ENCODE measurements around the gene RAB23.

Gene RAB23

GRCh38 chr6:57177545-57178265, 44.4 kb downstream of the RAB23 start:
- no peak for DNase-seq

GRCh38 chr6:57174511-57174907, 47.6 kb downstream of the RAB23 start:
- no peak for DNase-seq

DNA sequence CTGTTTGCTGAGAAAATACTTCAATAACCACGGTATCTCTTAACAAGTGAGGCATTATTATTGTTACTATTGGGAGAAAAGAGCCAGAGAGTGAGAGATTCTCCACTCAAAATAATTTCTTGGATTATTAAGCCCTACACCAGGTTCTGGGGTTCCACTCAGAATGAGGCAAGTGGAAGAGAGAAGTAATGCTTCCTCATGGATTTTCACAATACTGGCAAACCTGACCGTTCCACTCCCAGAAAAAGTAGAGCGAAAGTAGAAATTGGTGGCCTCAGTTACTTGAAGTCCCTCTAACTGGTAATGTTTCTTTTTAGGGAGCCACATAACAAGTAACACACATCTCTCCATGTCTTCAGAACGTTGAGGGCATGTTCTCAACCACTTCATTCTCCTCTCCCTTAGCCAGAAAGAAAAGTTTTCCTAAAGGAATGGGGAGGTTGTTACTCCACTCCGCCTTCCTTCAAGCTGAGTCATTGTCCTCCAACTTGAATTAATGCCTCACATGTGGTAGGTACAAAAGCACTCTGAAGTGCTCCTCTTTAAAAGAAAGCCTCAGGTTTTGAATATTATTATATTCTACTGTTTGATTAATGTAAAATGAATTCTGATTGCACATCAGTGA, 48.1 kb downstream of the RAB23 start:
- no peak for DNase-seq

GRCh38 chr6:57173056-57173885, 48.8 kb downstream of the RAB23 start:
- peak; percentile 7 for DNase-seq

DNA sequence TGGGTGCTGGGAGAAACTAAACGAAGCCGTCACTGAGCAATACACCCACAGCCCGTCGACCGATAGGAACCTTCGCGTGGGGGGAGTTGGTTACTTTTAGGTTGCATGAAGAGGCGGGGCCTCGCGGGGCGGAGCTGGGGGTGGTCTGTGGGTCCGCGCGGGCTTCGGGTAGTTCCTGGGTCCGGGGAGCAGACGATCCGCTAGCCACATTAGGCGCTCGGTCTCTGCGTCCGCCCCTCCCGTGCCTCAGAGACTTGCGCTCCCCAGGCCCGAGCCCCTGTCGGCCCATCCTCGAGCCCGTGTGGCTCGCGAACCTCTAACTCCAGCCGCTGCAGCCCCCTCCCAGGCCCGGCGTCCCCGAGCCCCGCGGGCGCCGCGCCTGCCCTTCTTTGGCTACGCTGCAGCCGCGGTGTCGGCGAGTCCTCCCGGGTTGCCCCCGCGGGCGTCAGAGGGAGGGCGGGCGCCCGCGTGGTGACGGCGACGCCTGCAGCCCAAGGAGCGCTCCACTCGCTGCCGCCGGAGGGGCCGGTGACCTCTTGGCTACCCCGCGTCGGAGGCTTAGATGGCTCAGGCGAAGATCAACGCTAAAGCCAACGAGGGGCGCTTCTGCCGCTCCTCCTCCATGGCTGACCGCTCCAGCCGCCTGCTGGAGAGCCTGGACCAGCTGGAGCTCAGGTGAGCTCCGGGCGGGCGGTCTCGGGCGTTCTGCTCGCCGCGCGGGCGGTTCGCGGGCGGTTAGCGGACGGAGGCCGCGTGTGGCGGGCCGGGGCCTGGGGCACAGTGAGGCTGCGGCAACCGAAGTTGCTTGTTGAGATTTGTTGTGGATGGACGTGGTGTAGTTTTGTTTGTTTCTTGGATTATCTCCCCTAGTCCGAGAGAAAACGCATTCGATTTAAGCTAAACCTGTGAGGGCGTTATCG, 49.7 kb downstream of the RAB23 start, which contains the start of gene BAG2:
Gene BAG2 (plus strand): TSS at position 191 of the 920 bp plus-strand sequence. CDS start 372 bp downstream, at position 563.
- DNase-seq = peak; percentile 77

GRCh38 chr6:57165080-57165479, 57.0 kb downstream of the RAB23 start:
- no peak for DNase-seq

GRCh38 chr6:57163956-57164355, 58.2 kb downstream of the RAB23 start:
- peak; percentile 16 for DNase-seq

DNA sequence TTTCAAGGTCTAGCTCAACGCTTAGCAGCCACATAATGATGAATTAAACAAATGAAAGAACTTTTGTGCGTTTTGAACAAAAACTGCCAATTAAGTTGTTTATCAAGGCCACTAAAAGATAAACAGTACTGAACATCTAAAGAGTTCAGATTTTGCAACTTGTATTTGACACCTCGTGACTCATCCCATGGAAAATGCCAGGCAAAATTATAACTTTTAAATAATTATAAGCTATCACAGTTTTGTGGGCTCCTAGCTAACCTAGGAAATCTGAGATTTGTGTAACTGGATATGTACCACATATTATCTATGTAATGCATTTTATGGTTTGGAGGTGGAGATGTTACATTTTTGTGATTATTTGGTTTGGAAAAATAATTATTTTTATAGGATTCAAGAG, 59.6 kb downstream of the RAB23 start:
- DNase-seq = no peak

DNA sequence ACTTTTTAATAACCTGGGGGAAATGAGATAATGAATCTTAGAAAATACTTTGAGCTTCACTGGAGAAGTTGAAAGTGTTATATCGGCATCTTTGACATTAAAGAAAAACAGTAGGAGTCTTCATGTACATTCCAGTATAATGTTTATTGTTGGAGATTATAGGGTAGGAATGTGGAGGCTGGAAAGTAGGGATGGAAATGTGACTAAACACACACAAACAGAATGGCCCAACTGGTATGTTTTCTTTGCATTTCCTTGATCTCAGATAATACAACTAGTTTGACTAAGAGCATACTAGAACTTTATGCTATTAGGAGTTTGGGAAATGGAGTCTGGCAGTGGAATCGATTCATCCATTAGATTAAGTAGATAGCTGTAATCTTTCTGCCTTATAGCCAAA, 60.1 kb downstream of the RAB23 start:
- no peak for DNase-seq

DNA sequence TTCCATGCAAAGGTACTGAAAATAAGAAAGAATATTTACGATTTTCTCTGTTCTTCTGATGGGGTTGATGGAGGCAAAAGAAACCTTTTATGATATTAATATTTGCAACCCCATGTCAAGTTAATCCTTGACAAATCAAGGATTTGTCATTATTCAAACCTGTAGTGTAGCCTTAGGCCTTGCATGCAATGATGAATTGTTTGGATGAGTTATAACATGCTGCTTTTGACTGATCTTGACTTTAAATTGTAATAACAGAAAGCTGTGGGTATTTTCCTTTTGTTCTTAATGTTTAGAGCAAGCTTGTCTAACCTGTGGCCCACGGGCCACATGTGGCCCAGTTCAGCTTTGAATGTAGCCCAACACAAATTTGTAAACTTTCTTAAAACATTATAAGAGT, 63.0 kb downstream of the RAB23 start:
- no peak for DNase-seq

- no peak for DNase-seq
Measured at GRCh38 chr6:57158658-57159057, 63.4 kb downstream of the RAB23 start.

DNA sequence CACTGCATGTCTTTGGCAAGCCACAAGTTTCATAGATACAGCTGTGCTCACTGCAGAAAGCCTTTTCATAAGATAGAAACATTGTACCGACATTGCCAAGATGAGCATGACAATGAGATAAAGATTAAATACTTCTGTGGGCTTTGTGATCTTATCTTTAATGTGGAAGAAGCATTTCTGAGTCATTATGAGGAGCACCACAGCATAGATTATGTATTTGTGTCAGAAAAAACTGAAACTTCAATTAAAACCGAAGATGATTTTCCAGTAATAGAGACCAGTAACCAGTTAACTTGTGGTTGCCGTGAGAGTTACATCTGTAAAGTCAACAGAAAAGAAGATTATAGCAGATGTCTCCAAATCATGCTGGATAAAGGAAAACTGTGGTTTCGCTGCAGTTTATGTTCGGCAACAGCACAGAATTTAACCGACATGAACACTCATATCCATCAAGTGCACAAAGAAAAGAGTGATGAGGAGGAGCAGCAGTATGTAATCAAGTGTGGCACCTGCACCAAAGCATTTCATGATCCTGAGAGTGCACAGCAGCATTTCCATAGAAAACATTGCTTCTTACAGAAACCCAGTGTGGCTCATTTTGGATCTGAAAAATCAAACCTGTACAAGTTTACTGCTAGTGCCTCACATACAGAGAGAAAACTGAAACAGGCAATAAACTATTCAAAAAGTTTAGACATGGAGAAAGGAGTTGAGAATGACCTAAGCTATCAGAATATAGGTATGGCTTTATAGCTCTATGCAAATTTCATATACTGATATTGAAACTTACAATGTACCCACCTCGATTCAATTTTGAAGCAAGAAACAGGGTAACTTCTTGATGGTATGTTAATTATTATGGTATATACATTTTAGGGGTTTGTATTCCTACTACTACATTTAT, 73.9 kb downstream of the RAB23 start:
- DNase-seq = no peak

GRCh38 chr6:57147401-57147800, 74.7 kb downstream of the RAB23 start:
- DNase-seq = no peak

DNA sequence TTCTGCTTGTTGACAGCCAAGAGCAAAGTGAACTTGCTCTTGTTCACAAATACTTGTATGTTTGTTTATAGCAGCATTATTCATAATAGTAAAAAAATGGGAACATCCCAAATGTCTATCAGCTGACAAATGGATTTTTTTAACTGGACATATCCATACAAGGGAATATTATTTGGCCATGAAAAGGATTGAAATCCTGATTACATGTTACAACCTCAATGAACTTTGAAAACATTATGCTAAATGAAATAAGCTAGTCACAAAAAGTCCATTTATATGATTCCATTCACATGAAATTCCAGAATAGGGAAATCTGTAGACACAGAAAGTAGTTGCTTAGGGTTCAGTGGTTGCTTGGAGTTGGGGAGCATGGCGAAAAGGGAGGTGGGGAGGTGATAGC, 78.4 kb downstream of the RAB23 start:
- no peak for DNase-seq

DNA sequence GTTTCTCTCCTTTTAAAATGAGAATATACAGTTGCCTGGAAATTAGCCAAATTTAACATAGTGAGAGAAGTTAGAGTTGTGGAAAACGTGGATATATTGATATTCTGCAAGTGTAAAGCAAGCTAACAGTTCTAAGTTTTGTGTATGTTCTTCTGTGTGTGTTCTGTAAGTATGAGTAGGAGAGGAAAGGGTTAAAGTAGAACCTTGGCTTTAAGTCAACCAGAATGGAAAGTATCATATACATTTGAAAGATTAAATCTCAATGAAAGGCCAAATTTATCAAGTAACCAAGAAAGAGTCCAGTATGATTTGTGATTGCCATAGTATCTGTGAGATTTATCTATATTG, 80.0 kb downstream of the RAB23 start:
- DNase-seq = no peak

DNA sequence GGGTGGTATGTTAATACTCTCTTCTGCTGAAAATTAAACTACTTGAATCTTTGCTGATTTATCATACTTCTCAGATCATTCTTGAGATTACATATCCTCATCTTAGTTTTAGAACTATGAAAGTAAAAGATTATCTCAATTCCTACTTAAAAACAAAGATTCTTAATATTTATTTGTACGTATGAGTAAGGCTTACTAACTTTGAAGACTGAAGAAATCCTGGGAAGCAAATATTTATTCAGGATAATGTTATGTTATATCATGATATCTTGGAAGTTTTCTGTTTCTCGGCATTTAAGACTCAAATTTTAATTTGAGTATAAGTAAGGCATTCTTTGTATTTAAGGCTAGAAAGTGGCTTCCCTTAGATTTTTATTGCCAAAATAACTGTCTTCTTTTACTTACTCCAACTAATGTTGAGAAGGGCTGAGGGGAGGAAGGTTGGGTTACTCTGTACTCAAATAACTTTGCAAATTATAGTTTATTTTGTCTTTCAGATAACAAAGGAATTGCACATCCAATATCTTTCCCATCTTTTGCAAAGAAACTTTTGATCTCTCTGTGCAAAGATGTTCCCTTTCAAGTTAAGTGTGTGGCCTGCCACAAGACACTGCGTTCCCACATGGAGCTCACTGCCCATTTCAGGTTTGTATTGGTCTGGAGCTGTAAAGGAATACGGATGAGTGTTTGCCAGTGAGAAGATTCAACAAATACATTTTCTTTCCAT, 80.5 kb downstream of the RAB23 start:
- DNase-seq = no peak

DNA sequence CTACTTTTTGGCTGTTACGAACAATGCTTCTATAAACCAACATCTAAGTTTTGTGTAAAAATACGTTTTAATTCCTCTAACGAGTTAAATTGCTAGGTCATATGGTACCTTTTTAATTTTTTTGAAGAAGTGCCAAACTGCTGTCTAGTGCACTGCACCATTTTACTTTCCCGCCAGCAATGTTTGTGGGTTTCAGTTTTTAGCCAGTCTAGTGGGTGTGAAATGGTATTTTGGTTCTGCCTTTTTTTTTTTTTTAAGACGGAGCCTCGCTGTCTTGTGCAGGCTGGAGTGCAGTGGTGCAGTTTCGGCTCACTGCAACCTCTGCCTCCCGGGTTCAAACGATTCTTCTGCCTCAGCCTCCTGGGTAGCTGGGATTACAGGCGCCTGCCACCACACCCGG, 84.1 kb downstream of the RAB23 start:
- DNase-seq = no peak

GRCh38 chr6:57137350-57137749, 84.8 kb downstream of the RAB23 start:
- DNase-seq = no peak

Data from suppressor macrophage treated with lipopolysaccharide for 4 hours (primary cell).